HG03565 (cell line): Measurements from ENCODE around the gene ARID1B.
"Not testable (repeated sequence)": the region's sequence is repeated elsewhere in the genome, so short reads cannot be mapped to it uniquely, and the experiment has no call there.

Experiments
- ATAC-seq: cut with Tn5 transposase; IDR thresholded peaks from one replicate; pipeline ENCODE4 v1.9.1; 2021; ENCODE audit warnings: mild to moderate bottlenecking, moderate library complexity; ENCODE audit not compliant: unreplicated experiment

The ARID1B gene

DNA sequence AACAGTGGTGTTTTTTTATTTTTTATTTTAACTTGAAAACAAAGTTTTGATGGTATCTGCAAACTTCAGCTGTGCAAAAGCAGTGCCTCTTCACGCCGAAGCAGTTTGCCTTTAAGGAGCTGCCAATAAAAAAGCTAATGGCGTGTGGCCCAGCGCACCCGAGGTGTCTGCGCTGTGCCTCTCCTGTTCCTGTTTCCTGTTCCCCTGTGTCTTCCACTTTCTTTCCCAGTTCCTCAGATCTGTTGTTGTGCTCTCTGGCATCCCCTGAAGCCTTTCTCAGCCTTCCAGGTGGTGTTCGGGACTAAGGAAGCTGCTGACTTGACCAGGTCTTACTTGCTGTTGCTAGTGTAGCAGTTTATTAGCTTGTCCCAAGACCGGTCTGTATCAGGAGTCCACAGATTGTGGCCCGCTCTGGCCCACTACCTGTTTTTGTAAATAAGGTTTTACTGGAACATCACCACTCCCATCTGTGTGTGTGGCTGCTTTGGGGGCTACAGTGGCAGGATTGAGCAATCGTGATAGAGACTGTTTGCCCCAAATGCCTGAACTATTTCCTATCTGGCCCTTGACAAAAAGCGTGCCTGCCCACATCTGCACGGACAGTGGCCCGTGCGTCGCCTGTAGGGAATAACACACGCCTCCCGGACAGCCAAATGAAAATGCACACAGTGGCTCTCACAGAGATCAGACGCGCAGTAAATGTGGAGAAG, 367.8 kb downstream of the ARID1B start:
- no peak for ATAC-seq

DNA sequence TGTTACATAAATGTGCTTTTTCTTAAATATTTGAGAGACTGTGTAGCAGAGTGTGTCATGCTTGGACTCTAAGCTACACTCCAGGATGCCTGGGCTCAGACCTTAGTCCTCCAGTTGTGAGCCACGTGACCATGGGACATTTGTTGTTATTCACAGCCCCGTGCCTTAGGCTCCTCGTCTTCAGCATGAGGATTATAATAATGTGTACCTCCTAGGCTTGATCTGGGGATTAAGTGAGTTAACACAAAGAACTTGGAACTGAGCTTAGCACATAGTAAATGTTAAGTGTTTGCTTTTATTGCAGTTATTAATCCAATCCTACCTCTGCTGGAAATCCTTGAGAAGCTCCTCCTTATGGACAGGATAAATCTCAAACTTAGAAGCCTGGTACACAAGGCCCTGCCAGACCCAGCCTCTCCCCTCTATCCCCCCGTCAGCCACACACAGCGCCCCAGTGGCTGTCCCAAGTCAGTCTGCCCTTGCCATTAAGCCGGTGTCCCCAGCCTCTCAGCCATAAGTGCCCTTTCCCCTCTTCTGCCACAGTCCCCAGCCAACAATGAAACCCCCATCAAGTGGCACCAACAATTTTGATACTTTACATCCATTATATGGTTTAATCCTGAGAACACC, 368.6 kb downstream of the ARID1B start:
- ATAC-seq: no peak

DNA sequence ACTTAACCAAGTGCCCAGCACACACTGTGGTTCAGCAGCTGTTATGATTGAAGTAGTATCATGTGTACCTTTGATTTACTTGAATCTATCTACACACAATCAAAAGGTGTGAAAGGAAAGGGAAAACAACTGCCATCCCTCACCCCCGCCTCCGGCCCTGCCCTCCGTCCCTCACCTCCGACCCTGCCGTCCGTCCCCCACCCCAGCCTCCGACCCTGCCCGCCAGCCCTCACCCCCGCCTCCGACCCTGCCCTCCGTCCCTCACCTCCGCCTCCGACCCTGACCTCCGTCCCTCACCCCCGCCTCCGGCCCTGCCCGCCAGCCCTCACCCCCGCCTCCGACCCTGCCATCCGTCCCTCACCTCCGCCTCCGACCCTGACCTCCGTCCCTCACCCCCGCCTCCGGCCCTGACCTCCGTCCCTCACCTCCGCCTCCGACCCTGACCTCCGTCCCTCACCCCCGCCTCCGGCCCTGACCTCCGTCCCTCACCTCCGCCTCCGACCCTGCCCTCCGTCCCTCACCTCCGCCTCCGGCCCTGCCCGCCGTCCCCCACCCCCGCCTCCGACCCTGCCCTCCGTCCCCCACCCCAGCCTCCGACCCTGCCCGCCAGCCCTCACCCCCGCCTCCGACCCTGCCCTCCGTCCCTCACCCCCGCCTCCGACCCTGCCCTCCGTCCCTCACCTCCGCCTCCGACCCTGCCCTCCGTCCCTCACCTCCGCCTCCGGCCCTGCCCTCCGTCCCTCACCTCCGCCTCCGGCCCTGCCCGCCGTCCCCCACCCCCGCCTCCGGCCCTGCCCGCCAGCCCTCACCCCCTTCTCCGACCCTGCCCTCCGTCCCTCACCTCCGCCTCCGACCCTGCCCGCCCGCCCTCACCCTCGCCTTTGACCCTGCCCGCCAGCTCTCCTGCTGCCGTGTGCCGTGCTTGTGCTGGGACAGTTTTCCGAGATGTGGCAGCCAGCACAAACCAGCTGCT, 370.2 kb downstream of the ARID1B start:
- not testable (repeated sequence) for ATAC-seq

DNA sequence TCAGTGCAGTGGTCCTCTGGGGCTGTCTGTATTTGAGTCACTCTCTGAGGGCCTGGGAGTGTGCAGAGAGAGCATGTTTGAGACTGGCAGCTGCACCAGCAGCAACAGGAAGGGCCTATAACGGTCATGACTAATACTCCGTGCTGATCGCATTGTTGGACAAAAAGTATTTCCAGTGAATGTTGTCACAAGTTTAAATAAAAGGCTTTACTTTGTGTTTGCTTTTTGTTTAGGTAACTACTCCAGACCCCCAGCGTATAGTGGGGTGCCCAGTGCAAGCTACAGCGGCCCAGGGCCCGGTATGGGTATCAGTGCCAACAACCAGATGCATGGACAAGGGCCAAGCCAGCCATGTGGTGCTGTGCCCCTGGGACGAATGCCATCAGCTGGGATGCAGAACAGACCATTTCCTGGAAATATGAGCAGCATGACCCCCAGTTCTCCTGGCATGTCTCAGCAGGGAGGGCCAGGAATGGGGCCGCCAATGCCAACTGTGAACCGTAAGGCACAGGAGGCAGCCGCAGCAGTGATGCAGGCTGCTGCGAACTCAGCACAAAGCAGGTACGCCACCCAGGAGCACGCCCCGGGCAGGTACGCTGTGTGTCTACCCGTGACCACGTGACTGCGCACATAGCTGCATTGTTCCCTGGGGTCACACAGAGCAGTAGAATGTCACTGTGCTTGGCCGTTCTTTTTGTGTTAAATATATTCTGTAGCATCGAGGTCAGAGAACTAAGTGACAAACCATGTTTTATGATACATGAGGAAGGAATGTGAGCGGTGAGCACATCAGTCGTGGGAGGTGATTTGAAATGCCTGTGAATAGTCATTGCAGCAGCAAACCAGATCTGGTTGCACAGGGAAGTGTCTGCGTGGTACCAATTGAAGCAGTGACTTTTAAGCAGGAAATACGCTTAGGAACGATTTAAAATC, 371.5 kb downstream of the ARID1B start:
- ATAC-seq: no peak

DNA sequence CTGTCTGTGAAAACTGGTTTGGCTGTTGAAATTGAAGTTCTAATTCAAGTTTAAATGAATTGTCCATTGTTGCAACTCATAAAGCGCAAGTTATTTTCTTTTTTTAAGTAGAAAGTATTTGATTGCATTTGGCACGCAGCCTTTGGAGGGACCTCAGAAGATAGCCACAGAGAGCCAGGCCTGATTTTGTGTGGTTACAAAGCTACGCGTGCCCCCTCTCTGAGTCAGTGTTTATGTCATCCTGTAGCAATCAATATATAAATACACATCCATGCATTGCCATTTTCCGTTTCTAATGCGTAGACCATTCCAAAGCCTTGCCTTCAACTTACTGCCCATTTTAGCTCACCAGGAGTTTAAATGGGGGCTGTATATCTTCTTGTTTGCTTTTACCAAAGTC, 372.9 kb downstream of the ARID1B start:
- ATAC-seq: no peak

DNA sequence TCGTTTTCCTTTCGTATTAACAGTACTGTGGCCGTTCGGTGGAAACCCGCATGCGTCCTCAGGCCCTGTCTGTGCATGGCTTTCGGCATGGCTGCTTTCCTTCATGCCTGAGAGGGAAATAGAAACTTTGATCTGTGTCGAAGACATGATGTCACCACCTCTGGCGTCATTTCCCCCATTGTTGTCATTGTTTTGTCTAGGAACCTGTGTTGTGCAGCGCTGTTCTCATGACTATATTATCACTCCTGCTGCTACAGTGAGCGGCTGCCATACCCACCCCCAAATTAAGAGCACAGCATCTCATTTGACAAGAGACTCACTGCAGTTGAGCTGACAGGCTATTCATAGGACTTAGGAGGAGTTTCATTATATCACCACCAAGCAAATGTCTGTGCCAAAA, 373.9 kb downstream of the ARID1B start:
- ATAC-seq: no peak

DNA sequence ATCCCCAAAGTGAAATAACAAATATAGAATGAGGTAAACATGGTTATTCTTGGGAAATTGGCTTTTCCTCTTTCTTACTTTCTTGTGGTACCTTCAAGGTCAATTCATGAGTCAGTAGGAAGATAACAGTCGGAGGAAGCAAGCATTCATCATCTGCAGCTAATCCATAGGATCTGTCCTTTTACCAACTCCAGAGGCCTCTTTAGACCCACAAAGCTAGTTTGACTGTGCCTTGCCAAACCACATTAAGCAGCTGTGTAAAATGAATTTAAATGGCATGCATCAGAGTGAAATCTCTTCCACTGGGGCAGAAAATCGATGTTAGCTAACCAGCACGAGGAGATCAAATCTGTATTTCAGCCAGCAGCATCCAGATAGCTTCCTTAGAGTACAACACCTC, 374.8 kb downstream of the ARID1B start:
- ATAC-seq: no peak

DNA sequence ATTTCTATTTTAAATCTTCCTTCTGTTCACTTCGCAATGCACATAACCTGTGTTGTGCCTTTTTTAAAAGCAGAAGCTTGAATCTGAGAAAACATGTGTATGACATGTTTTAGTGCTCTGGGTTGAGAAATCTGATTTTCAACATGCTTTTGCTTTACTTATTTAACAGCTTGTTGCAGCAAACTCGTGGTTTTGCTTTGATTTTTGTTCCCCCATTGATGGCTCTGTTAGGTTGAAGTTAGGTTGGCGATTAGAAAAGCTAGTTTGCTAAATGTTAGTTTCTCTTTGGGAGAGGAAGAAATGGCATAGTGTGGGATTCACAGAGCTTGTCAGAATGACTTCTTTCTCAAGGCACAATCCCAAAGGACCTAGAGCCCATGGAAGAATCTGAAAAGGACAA, 375.4 kb downstream of the ARID1B start:
- ATAC-seq: no peak

DNA sequence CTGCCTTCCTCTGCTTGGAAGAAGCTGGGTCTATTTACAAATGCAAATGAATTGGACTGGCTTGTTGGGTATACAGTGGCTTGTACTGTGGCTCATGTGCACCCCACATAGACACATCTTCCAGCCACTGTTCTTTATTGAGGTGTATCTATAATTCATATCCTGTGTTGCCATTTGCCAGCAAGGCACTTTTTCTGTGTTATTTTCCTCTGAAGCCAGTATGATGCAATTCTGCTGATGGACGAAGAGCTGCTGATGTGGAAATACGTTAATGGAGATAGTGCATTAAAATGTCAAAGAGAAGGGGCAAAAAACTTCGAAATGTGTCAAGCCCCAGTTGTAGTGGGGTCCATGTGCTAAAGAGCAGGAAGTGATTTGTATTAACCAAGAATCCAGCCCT, 378.6 kb downstream of the ARID1B start:
- no peak for ATAC-seq

DNA sequence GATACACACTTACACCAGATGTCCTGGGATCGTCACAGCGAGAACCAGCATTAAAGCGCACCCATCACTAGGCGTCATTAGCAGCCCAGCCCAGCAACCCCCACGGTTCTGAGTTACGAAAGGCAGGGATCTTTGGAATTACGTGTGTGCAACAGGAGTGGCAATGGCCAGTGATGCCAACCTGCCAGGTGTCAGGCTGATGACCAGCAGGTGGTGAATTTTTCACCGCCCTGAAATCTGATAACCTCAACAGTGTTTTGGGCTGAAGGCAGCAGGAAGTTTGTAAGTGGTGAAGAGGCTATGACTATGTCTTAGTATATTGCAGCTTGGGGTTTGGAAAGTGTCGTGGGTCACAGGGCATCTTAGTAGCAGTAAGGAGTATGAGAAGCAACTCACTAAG, 380.1 kb downstream of the ARID1B start:
- no peak for ATAC-seq

DNA sequence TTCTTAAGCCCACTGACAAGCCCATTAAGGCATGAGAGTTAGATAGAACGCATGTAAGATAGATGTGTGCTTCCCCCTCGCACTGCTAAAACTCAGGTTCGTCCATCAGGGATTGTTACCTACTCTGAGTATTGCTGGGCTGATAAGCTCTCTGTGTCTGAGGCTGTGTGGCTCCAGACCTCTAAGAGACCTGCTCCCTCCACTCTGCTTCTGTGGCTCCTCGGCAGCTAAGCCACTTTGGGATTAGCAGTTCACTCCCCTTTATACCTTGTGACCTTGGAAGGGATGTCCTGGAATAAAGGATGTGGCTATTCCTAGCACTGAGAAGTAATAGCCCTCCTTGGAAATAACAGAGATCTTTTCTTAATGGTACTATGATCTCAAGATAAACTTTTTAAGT, 381.3 kb downstream of the ARID1B start:
- ATAC-seq: no peak

DNA sequence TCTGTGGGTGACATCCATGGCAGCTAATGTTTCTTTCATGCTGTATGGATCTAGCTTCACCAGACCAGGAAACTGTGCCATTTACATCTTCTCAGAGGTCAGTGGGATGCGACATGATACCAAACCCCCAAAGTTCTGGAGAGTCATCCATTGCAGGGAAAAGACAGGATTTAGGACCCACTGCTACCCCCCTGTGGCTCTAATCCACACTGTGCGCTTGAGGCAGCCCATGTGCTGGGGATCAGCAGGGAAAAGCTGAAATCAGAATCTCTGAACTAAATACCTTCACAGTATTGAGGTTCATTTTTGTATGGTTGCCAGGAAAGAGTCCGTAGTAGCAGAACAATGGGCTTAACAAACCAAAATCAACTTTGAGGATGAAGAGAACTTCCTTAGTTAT, 381.7 kb downstream of the ARID1B start:
- ATAC-seq: no peak

DNA sequence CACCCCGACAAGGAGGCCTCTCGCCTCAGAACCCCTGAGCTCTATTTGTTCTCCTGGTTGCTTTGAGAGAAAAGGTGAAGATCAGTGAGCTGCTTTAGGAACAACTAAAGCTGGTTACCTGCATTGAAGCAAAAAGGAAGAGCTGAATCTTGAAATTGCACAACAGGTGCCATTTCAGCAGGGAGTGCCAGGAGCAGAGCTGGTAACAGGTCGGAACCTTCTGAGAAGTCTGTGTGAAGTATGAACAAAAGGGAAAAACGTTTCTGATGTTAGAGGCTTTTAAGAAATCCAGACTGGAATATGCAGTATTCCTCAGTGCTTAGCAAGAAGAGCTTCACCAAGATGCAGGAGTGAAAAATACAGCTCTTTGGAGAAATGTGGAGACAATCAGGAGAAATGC, 382.2 kb downstream of the ARID1B start:
- ATAC-seq: no peak

DNA sequence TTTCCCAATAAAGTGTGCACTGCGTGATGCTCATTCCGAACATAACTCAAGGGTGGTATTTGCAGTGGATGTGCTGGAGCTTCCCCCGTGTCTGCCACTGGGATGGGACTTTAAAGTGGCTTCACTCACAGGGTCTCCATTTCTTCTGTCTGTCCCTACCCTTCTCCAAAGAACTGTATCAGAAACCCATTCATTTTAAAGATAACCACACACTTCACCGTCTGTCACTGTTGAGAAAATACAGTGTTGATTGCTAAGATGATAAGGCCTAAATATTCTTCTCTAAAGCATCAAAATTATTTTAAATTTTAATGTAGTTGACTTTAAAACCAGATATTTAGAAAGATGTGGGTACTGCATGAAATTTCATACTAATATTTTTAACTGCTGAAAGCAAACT, 384.7 kb downstream of the ARID1B start:
- no peak for ATAC-seq

DNA sequence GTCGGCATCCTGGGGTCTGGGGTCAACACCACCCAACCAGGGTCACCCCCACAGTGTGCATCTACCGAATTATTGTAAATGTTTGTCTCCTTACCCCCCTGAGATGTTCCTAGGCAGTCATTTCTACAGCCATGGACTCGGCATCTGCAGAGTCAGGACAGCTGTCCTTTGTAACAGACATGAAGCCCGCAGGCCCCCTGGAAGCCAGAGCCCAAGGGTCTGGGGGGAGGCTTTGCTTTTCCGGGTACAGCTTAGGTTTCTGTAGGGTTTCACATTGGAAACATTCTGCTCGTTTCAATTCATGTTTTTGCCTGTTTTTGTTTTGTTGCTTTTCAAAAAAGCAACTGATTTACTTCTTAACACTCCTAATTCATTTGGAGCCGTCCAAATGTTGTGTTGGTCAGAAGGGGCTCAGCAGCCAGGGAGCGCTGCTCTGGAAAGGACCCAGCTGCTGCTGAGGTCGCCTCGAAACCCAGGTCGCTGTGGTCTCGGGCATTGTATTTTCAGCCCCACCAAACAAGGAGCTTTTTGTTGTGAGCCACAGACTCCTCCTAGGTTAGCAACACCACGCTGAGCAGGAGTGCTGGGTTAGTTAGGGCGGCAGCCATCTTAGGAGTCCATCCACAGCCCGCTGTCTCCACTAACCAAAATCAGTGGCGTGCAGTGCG, 385.7 kb downstream of the ARID1B start:
- ATAC-seq: no peak

DNA sequence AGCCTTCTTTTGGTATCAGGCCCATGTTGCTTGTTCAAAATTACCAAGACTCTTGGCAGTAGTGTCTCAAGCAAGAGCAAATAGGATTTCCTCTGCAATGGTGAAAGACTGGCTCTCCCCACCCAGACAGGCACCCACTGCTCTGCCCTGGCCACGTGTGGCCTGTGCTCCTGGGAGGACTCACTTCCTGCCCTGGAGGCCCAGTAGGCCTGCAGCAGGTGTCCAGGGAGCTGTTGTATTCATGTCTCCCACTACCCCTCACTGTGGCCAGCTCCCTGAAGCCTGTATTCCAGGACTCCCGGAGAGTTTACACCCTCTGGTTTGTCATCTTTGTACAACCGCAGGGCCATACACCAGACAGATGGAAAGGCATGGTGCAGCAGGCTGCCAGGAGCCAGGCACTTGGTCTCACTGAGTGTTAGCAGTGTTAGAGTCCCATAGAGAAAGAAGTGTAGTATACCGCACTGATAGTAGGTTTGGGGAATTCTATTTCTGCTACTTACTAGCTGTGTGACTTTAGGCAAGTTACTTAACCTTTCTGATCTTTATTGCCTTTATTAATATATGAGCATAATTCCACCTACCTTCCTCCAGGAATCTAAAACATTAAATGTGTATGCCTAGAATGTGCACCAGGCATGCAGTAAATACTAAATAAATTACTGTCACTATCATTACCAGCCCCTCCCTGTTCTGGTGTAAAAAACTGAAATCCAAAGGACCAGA, 386.4 kb downstream of the ARID1B start:
- no peak for ATAC-seq

DNA sequence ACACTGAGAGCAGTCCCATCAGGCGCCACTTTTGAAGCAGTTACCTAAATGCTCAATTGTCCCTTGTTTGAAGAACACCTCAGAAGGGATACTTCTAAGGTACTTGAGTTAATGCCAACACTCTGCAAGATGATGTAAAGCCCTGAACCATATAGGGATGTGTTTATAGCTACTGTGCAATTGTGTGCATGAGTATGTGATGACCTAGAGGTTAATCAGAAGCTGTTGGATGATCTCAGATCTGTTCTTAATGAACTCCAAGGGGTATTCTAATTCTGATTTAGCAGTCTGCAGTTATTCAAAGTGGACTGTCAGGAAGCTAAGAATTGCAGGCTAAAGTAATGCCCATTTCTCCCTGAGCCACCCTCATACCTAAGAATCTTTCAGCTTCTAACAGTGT, 387.8 kb downstream of the ARID1B start:
- no peak for ATAC-seq

DNA sequence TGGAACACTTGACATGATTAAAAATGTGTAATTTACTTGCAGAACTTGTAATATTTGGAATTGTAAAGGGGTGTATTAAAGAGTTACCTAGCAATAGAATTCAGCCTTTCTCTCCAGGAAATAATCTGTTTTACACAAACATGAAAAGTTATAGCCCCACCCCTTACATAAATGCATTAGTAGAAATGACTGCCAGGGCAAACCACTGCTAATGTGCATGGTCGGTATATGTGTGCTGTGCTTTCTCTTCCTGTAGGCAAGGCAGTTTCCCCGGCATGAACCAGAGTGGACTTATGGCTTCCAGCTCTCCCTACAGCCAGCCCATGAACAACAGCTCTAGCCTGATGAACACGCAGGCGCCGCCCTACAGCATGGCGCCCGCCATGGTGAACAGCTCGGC, 389.6 kb downstream of the ARID1B start:
- no peak for ATAC-seq

DNA sequence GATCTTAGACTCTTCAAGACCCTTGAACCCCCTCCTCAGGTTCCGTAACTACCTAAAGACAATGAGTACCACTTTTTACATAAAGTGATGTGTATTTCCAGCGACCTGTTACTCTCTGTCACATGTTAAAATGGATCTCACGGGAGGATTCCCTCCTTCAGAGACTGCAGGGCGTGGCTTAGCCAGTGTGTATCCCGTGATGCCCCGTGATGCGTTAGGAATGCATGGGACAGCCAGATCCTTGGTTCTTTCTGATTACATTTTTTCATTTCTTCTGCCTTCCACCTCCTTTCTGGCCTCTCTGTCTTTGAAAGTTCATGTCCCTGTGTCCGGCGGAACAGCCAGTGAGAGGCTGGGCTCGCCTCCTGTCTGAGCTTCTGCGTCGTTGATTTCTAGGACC, 390.7 kb downstream of the ARID1B start:
- no peak for ATAC-seq
